WTC11 (cell line): Measurements from ENCODE around the gene MR1. TPM values are rescaled to one million over a fixed set of nuclear protein-coding genes. Genes with fewer than 3 reads are reported as not detected.

Experiments used
- ATAC-seq: fragments of 200-7000 bp; cut with Tn5 transposase; 2 replicates; pipeline ENCODE4 v1.10.0; 2021; ENCODE audit warnings: mild to moderate bottlenecking, moderate library complexity
- CTCF ChIA-PET: fragments of 300-600 bp; sonication (Branson Sonifier 250); formaldehyde crosslinking; loops from one replicate; lab custom pipeline; 2021; ENCODE audit warnings: antibody characterized with exemption; lab: Charles Lee
- POLR2A ChIA-PET: fragments of 350-600 bp; sonication (Branson Sonifier 250); formaldehyde crosslinking; loops from one replicate; lab custom pipeline; 2021; ENCODE audit warnings: antibody characterized with exemption; lab: Charles Lee
- DNase-seq: peaks from one replicate; pipeline ENCODE4 v3.0.0; 2021; ENCODE audit warnings: low spot score
- H3K27ac Mint-ChIP-seq: 2 replicates; pipeline ENCODE4 v1.8.0; 2021; ENCODE audit warnings: mixed read lengths
- H3K27me3 Mint-ChIP-seq: 2 replicates; pipeline ENCODE4 v1.8.0; 2021; ENCODE audit warnings: low read depth, mild to moderate bottlenecking, moderate library complexity, mixed read lengths
- H3K36me3 Mint-ChIP-seq: 2 replicates; pipeline ENCODE4 v1.8.0; 2021; ENCODE audit warnings: mixed read lengths
- H3K4me1 Mint-ChIP-seq: 2 replicates; pipeline ENCODE4 v1.8.0; 2022; ENCODE audit warnings: mixed read lengths
- H3K4me3 Mint-ChIP-seq: 2 replicates; pipeline ENCODE4 v1.8.0; 2021; ENCODE audit warnings: mild to moderate bottlenecking, moderate library complexity, mixed read lengths
- H3K9me3 Mint-ChIP-seq: 2 replicates; pipeline ENCODE4 v1.8.0; 2021; ENCODE audit warnings: mixed read lengths
- ATF3 ChIP-seq: sonication (generic); formaldehyde crosslinking; conservative IDR thresholded peaks from 2 replicates; pipeline ENCODE4 v1.8.1; 2022; ENCODE audit warnings: mild to moderate bottlenecking, missing genetic modification reagents
- CBFB ChIP-seq: sonication (generic); formaldehyde crosslinking; IDR thresholded peaks from 2 replicates; pipeline ENCODE4 v1.8.1; 2022; ENCODE audit warnings: mild to moderate bottlenecking, low read depth, missing genetic modification reagents
- ELF4 ChIP-seq: sonication (generic); formaldehyde crosslinking; IDR thresholded peaks from 2 replicates; pipeline ENCODE4 v1.8.1; 2022; ENCODE audit warnings: low read depth, mild to moderate bottlenecking, moderate library complexity, missing genetic modification reagents
- ESRRA ChIP-seq: sonication (generic); formaldehyde crosslinking; IDR thresholded peaks from 2 replicates; pipeline ENCODE4 v1.8.1; 2022; ENCODE audit warnings: mild to moderate bottlenecking, missing genetic modification reagents, borderline replicate concordance
- ETV6 ChIP-seq: sonication (generic); formaldehyde crosslinking; IDR thresholded peaks from 2 replicates; pipeline ENCODE4 v1.8.1; 2022; ENCODE audit warnings: mild to moderate bottlenecking, missing genetic modification reagents
- FOXP1 ChIP-seq: sonication (generic); formaldehyde crosslinking; IDR thresholded peaks from 2 replicates; pipeline ENCODE4 v1.8.0; 2022; ENCODE audit warnings: missing genetic modification reagents, mild to moderate bottlenecking, moderate library complexity, borderline replicate concordance
- HMGXB4 ChIP-seq: sonication (generic); formaldehyde crosslinking; IDR thresholded peaks from 2 replicates; pipeline ENCODE4 v1.8.1; 2023; ENCODE audit warnings: mild to moderate bottlenecking, moderate library complexity, missing genetic modification reagents
- IRF2 ChIP-seq: sonication (generic); formaldehyde crosslinking; IDR thresholded peaks from 2 replicates; pipeline ENCODE4 v1.8.0; 2022; ENCODE audit warnings: low read depth, missing genetic modification reagents, borderline replicate concordance
- MAX ChIP-seq: sonication (generic); formaldehyde crosslinking; IDR thresholded peaks from 2 replicates; pipeline ENCODE4 v1.8.0; 2022; ENCODE audit warnings: mild to moderate bottlenecking, missing genetic modification reagents
- MYBL2 ChIP-seq: sonication (generic); formaldehyde crosslinking; IDR thresholded peaks from 2 replicates; pipeline ENCODE4 v1.8.1; 2023; ENCODE audit warnings: mild to moderate bottlenecking, moderate library complexity, missing genetic modification reagents
- NFE2L1 ChIP-seq: sonication (generic); formaldehyde crosslinking; IDR thresholded peaks from 2 replicates; pipeline ENCODE4 v1.8.1; 2023; ENCODE audit warnings: missing genetic modification reagents
- NR3C1 ChIP-seq: sonication (generic); formaldehyde crosslinking; conservative IDR thresholded peaks from 2 replicates; pipeline ENCODE4 v1.8.1; 2023; ENCODE audit warnings: low read depth, mild to moderate bottlenecking, missing genetic modification reagents
- SMAD4 ChIP-seq: sonication (generic); formaldehyde crosslinking; IDR thresholded peaks from 2 replicates; pipeline ENCODE4 v1.8.0; 2022; ENCODE audit warnings: mild to moderate bottlenecking, missing genetic modification reagents
- TCF7 ChIP-seq: sonication (generic); formaldehyde crosslinking; IDR thresholded peaks from 2 replicates; pipeline ENCODE4 v1.8.0; 2022; ENCODE audit warnings: mild to moderate bottlenecking, low read depth, missing genetic modification reagents, moderate library complexity
- USF1 ChIP-seq: sonication (generic); formaldehyde crosslinking; IDR thresholded peaks from 2 replicates; pipeline ENCODE4 v1.8.0; 2022; ENCODE audit warnings: mild to moderate bottlenecking, missing genetic modification reagents
- ZNF121 ChIP-seq: sonication (generic); formaldehyde crosslinking; IDR thresholded peaks from 2 replicates; pipeline ENCODE4 v1.8.0; 2023; ENCODE audit warnings: missing genetic modification reagents
- ZNF219 ChIP-seq: sonication (generic); formaldehyde crosslinking; IDR thresholded peaks from 2 replicates; pipeline ENCODE4 v1.8.0; 2023; ENCODE audit warnings: missing genetic modification reagents, mild to moderate bottlenecking, borderline replicate concordance
- ZNF396 ChIP-seq: fragments of 250-450 bp; sonication (Bioruptor Pico); IDR thresholded peaks from 2 replicates; pipeline ENCODE4 v1.8.0; 2021; ENCODE audit warnings: mild to moderate bottlenecking, moderate library complexity, borderline replicate concordance
- ZNF416 ChIP-seq: fragments of 250-450 bp; sonication (Bioruptor Pico); IDR thresholded peaks from 2 replicates; pipeline ENCODE4 v1.9.0; 2021; ENCODE audit warnings: mild to moderate bottlenecking, inconsistent platforms
- total RNA-seq: library from RNA; stranded (reverse); gene quantifications from 3 replicates; pipeline ENCODE4 v1.2.3, GENCODE V29; 2021
- TF ChIP-seq, protein P1 (sequence below): sonication (generic); formaldehyde crosslinking; IDR thresholded peaks from 2 replicates; pipeline ENCODE4 v1.8.0; 2023; ENCODE audit warnings: missing genetic modification reagents, mild to moderate bottlenecking, borderline replicate concordance
- TF ChIP-seq, protein P2 (sequence below): sonication (generic); formaldehyde crosslinking; IDR thresholded peaks from 2 replicates; pipeline ENCODE4 v1.8.1; 2023; ENCODE audit warnings: mild to moderate bottlenecking, missing genetic modification reagents

The MR1 gene
- total RNA-seq, 1 experiment from 2014 or later: 0.28 TPM

DNA sequence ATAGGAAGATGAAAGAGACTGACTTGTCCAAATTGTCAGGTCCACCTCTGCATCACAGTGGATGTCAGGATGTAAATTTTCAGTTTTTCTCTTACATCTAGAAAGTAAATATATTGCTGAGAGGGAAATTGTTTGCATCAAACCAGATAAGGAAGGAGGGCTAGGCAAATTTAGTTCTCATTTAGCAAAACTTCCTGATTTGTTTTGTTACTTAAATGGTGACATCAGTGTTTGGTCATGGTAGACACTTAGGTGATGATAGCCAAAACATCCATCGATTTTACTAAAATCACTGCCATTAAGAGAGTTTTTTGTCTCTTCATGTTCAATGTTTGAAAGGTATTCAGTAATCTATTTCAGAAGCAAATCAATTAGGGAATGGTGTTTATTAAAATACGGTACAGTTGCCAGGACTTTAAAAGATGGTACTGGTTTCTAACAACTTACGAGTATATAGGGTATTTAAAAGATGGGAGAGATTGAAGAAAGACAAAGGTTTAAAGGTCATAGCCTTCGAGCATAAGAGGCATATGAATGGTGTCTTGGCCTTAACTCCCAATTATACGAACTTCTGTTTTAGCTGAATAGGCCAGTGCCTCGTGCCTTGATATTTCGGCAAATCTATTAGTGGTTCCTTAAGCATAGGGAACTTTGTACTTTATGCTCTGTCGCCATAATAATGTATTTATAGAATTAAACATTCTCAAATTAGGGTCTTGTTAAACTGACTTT, 57.7 kb downstream of the MR1 start (continued):
- no peak for TF ChIP-seq MAX (CRISPR knock-in tag)
- no peak for TF ChIP-seq ZNF416 (CRISPR knock-in tag)
- no peak for TF ChIP-seq ESRRA (CRISPR knock-in tag)
- TF ChIP-seq, protein P1, sequence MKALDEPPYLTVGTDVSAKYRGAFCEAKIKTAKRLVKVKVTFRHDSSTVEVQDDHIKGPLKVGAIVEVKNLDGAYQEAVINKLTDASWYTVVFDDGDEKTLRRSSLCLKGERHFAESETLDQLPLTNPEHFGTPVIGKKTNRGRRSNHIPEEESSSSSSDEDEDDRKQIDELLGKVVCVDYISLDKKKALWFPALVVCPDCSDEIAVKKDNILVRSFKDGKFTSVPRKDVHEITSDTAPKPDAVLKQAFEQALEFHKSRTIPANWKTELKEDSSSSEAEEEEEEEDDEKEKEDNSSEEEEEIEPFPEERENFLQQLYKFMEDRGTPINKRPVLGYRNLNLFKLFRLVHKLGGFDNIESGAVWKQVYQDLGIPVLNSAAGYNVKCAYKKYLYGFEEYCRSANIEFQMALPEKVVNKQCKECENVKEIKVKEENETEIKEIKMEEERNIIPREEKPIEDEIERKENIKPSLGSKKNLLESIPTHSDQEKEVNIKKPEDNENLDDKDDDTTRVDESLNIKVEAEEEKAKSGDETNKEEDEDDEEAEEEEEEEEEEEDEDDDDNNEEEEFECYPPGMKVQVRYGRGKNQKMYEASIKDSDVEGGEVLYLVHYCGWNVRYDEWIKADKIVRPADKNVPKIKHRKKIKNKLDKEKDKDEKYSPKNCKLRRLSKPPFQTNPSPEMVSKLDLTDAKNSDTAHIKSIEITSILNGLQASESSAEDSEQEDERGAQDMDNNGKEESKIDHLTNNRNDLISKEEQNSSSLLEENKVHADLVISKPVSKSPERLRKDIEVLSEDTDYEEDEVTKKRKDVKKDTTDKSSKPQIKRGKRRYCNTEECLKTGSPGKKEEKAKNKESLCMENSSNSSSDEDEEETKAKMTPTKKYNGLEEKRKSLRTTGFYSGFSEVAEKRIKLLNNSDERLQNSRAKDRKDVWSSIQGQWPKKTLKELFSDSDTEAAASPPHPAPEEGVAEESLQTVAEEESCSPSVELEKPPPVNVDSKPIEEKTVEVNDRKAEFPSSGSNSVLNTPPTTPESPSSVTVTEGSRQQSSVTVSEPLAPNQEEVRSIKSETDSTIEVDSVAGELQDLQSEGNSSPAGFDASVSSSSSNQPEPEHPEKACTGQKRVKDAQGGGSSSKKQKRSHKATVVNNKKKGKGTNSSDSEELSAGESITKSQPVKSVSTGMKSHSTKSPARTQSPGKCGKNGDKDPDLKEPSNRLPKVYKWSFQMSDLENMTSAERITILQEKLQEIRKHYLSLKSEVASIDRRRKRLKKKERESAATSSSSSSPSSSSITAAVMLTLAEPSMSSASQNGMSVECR (CRISPR knock-in tag): no peak
- TF ChIP-seq FOXP1: no peak
- TF ChIP-seq ATF3 (CRISPR knock-in tag): no peak
- no peak for TF ChIP-seq USF1 (CRISPR knock-in tag)
- TF ChIP-seq IRF2 (CRISPR knock-in tag): no peak

- peaks cover 60% of the 10 kb centered on the region for H3K4me1 Mint-ChIP-seq
- ChIA-PET CTCF (interaction anchor here (1.4 kb wide), 1 partner anchor 13 kb away, joined by 6 read pairs; no protein-coding TSS in a partner anchor), POLR2A (no interaction called here)
- no peak overlapping the region for H3K27ac Mint-ChIP-seq
- peaks cover 33% of the 10 kb centered on the region for H3K27me3 Mint-ChIP-seq
- 0 out of 2 replicates have a peak, but pooled peaks cover 7% of the 10 kb centered on the region for H3K36me3 Mint-ChIP-seq
- H3K4me3 Mint-ChIP-seq: no peak overlapping the region
- DNase-seq: no peak
- no peak for ATAC-seq
- no peaks in the 10 kb centered on the region for H3K9me3 Mint-ChIP-seq
- no peak for TF ChIP-seq ELF4
- TF ChIP-seq, protein P2, sequence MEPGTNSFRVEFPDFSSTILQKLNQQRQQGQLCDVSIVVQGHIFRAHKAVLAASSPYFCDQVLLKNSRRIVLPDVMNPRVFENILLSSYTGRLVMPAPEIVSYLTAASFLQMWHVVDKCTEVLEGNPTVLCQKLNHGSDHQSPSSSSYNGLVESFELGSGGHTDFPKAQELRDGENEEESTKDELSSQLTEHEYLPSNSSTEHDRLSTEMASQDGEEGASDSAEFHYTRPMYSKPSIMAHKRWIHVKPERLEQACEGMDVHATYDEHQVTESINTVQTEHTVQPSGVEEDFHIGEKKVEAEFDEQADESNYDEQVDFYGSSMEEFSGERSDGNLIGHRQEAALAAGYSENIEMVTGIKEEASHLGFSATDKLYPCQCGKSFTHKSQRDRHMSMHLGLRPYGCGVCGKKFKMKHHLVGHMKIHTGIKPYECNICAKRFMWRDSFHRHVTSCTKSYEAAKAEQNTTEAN (CRISPR knock-in tag): no peak
- TF ChIP-seq MYBL2: no peak
- TF ChIP-seq TCF7 (CRISPR knock-in tag): no peak
- no peak for TF ChIP-seq NFE2L1
- TF ChIP-seq SMAD4: no peak
- no peak for TF ChIP-seq ETV6 (CRISPR knock-in tag)
- no peak for TF ChIP-seq CBFB (CRISPR knock-in tag)
- TF ChIP-seq ZNF396: no peak
- no peak for TF ChIP-seq ZNF219 (CRISPR knock-in tag)
- no peak for TF ChIP-seq ZNF121 (CRISPR knock-in tag)
- no peak for TF ChIP-seq NR3C1 (CRISPR knock-in tag)
- no peak for TF ChIP-seq HMGXB4 (CRISPR knock-in tag)
These were observed 58.3 kb downstream of the MR1 start for GRCh38 chr1:181092056-181092455.
